Parathyroid adenoma (tissue), 2 donors: ENCODE data around the gene KCND1.

Experiments
- H2AFZ ChIP-seq: fragments of 300-600 bp; sonication (generic); one replicate; pipeline ENCODE4 v1.7.0; 2017; ENCODE audit warnings: antibody characterized with exemption, mild to moderate bottlenecking
- H3K27ac ChIP-seq: fragments of 300-600 bp; sonication (generic); one replicate; pipeline ENCODE4 v1.7.0; 2017
- H3K27me3 ChIP-seq: fragments of 300-600 bp; sonication (generic); one replicate; pipeline ENCODE4 v1.7.0; 2017; ENCODE audit warnings: low read length; ENCODE audit not compliant: control insufficient read depth, insufficient read depth
- H3K36me3 ChIP-seq: fragments of 300-600 bp; sonication (generic); one replicate; pipeline ENCODE4 v1.7.0; 2017; ENCODE audit warnings: low read length; ENCODE audit not compliant: control insufficient read depth, insufficient read depth
- H3K4me1 ChIP-seq: fragments of 300-600 bp; sonication (generic); one replicate; pipeline ENCODE4 v1.7.0; 2017; ENCODE audit warnings: control low read depth
- H3K4me2 ChIP-seq: fragments of 300-600 bp; sonication (generic); one replicate; pipeline ENCODE4 v1.7.0; 2017; ENCODE audit warnings: low read length
- H3K4me3 ChIP-seq: fragments of 300-600 bp; sonication (generic); one replicate; pipeline ENCODE4 v1.7.0; 2017; ENCODE audit warnings: low read depth, low read length
- H3K79me2 ChIP-seq: fragments of 300-600 bp; sonication (generic); one replicate; pipeline ENCODE4 v1.7.0; 2017; ENCODE audit warnings: control low read depth
- H3K9ac ChIP-seq: fragments of 300-600 bp; sonication (generic); one replicate; pipeline ENCODE4 v1.7.0; 2017; ENCODE audit warnings: mild to moderate bottlenecking
- H3K9me3 ChIP-seq: fragments of 300-600 bp; sonication (generic); one replicate; pipeline ENCODE4 v1.7.0; 2017; ENCODE audit warnings: low read length; ENCODE audit not compliant: control insufficient read depth
- TF ChIP-seq, protein P1 (sequence below): fragments of 300-600 bp; sonication (generic); IDR thresholded peaks from one replicate; pipeline ENCODE4 v1.7.0; 2017; ENCODE audit warnings: antibody characterized with exemption, mild to moderate bottlenecking
- donor health status: primary hyperparathyroidism.

The KCND1 gene

GRCh38 chrX:48938721-48939425 lies 32.8 kb downstream of the KCND1 start:
- Histone ChIP-seq H3K9ac (no peak overlapping the region), H3K79me2 (peaks cover 38% of the 10 kb centered on the region), H3K9me3 (no peaks in the 10 kb centered on the region), H2AFZ (no peak overlapping the region), H3K36me3 (no peaks in the 10 kb centered on the region), H3K4me3 (no peak overlapping the region), H3K4me1 (peaks cover 2% of the 10 kb centered on the region), H3K27me3 (no peaks in the 10 kb centered on the region), H3K4me2 (no peak overlapping the region), H3K27ac (no peak overlapping the region)
- TF ChIP-seq, protein P1, sequence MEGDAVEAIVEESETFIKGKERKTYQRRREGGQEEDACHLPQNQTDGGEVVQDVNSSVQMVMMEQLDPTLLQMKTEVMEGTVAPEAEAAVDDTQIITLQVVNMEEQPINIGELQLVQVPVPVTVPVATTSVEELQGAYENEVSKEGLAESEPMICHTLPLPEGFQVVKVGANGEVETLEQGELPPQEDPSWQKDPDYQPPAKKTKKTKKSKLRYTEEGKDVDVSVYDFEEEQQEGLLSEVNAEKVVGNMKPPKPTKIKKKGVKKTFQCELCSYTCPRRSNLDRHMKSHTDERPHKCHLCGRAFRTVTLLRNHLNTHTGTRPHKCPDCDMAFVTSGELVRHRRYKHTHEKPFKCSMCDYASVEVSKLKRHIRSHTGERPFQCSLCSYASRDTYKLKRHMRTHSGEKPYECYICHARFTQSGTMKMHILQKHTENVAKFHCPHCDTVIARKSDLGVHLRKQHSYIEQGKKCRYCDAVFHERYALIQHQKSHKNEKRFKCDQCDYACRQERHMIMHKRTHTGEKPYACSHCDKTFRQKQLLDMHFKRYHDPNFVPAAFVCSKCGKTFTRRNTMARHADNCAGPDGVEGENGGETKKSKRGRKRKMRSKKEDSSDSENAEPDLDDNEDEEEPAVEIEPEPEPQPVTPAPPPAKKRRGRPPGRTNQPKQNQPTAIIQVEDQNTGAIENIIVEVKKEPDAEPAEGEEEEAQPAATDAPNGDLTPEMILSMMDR, result no peak

- Histone ChIP-seq H3K27ac (no peak overlapping the region), H3K79me2 (peaks cover 27% of the 10 kb centered on the region), H3K9ac (no peak overlapping the region), H3K4me1 (peaks cover 2% of the 10 kb centered on the region), H3K9me3 (no peaks in the 10 kb centered on the region), H3K36me3 (no peaks in the 10 kb centered on the region), H2AFZ (no peak overlapping the region), H3K4me2 (no peak overlapping the region), H3K4me3 (no peak overlapping the region), H3K27me3 (no peaks in the 10 kb centered on the region)
- TF ChIP-seq, protein P1, result no peak
These were observed 34.4 kb downstream of the KCND1 start for GRCh38 chrX:48937054-48937907.

GRCh38 chrX:48936429-48937053 lies 35.1 kb downstream of the KCND1 start:
- no peak overlapping the region for H3K4me3 ChIP-seq

DNA sequence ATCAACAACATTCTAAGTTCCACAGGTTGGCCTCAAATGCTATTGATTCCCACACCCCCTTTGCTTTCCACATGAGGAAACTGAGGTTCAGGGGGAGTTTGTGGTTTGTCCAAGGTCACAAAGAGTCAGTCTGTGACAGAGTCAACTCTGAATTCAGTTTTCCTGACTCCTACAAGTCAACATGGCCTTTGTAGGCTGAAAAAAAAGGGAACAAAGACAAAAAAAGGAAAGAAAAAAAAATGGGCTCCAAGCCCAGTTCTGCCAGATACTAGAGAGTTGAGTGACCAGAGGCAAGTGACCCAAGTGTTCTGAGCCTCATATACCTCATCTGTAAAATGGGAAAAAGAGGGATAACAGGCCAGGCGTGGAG lies 36.4 kb downstream of the KCND1 start:
- Histone ChIP-seq H3K4me2 (no peak overlapping the region), H3K4me1 (peaks cover under 1% of the 10 kb centered on the region), H3K27ac (no peak overlapping the region), H3K9me3 (no peaks in the 10 kb centered on the region), H3K36me3 (no peaks in the 10 kb centered on the region), H3K4me3 (no peak overlapping the region), H2AFZ (no peak overlapping the region), H3K9ac (no peak overlapping the region), H3K79me2 (peaks cover 12% of the 10 kb centered on the region), H3K27me3 (no peaks in the 10 kb centered on the region)
- TF ChIP-seq, protein P1, result no peak

More at GRCh38 chrX:48936429-48937053, 35.1 kb downstream of the KCND1 start:
- H3K36me3 ChIP-seq, result no peaks in the 10 kb centered on the region
- no peaks in the 10 kb centered on the region for H3K27me3 ChIP-seq
- H3K9ac ChIP-seq, result no peak overlapping the region
- TF ChIP-seq, protein P1, result no peak
- no peak overlapping the region for H2AFZ ChIP-seq
- no peaks in the 10 kb centered on the region for H3K9me3 ChIP-seq
- peaks cover 2% of the 10 kb centered on the region for H3K4me1 ChIP-seq
- peaks cover 22% of the 10 kb centered on the region for H3K79me2 ChIP-seq
- no peak overlapping the region for H3K27ac ChIP-seq
- H3K4me2 ChIP-seq, result no peak overlapping the region
